ENCODE measurements around the gene DUSP10. TPM values are rescaled to one million over a fixed set of nuclear protein-coding genes. Genes with fewer than 3 reads are reported as not detected.

DUSP10 gene
- total RNA-seq, 1 donor from 2014 or later, result 5.7 TPM

DNA sequence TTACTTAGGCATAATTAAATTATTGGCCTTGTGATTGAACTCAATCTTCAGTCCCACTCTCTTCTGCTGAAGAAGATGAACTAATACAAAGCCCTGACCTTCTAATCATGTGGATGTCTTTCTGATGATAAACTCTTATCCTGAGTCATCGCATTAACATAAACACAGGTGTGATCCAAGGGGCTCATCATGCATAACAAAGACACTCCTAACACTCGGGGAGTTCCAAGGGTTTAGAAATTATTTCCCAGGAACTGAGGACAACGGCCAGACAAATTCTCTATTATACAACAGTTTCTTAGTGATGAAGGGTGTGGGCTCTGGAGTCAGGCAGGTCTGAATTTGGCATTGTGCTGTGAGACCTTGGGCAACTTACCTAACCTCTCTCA is 18.0 kb downstream of the DUSP10 start:
- intact Hi-C loops (cut with DNase I), result no loop called here
- H3K9me3 ChIP-seq, result no peaks in the 10 kb centered on the region
- H3K4me3 ChIP-seq, result no peak overlapping the region
- H3K27me3 ChIP-seq, result no peaks in the 10 kb centered on the region
- H3K4me1 ChIP-seq, result peaks cover 0 to 23% of the 10 kb centered on the region in 2 donors
- no peak for DNase-seq (ENCODE audit: low spot score in 2 of 2)
- H3K36me3 ChIP-seq, result no peaks in the 10 kb centered on the region
- TF ChIP-seq, protein P1, sequence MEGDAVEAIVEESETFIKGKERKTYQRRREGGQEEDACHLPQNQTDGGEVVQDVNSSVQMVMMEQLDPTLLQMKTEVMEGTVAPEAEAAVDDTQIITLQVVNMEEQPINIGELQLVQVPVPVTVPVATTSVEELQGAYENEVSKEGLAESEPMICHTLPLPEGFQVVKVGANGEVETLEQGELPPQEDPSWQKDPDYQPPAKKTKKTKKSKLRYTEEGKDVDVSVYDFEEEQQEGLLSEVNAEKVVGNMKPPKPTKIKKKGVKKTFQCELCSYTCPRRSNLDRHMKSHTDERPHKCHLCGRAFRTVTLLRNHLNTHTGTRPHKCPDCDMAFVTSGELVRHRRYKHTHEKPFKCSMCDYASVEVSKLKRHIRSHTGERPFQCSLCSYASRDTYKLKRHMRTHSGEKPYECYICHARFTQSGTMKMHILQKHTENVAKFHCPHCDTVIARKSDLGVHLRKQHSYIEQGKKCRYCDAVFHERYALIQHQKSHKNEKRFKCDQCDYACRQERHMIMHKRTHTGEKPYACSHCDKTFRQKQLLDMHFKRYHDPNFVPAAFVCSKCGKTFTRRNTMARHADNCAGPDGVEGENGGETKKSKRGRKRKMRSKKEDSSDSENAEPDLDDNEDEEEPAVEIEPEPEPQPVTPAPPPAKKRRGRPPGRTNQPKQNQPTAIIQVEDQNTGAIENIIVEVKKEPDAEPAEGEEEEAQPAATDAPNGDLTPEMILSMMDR (IDR thresholded peaks at IDR 0.05), result no peak
- H3K27ac ChIP-seq, result no peak overlapping the region

- no peak overlapping the region for H3K4me3 ChIP-seq
- H3K27me3 ChIP-seq, result no peaks in the 10 kb centered on the region
- no peaks in the 10 kb centered on the region for H3K9me3 ChIP-seq
- TF ChIP-seq, protein P1 (IDR thresholded peaks at IDR 0.05), result no peak
- DNase-seq (ENCODE audit: low spot score in 2 of 2), result no peak
- H3K4me1 ChIP-seq, result peaks cover 0 to 23% of the 10 kb centered on the region in 2 donors
- no peak overlapping the region for H3K27ac ChIP-seq
- intact Hi-C loops (cut with DNase I), result no loop called here
- no peaks in the 10 kb centered on the region for H3K36me3 ChIP-seq
Measured at GRCh38 chr1:221723018-221723847, 18.7 kb downstream of the DUSP10 start.

DNA sequence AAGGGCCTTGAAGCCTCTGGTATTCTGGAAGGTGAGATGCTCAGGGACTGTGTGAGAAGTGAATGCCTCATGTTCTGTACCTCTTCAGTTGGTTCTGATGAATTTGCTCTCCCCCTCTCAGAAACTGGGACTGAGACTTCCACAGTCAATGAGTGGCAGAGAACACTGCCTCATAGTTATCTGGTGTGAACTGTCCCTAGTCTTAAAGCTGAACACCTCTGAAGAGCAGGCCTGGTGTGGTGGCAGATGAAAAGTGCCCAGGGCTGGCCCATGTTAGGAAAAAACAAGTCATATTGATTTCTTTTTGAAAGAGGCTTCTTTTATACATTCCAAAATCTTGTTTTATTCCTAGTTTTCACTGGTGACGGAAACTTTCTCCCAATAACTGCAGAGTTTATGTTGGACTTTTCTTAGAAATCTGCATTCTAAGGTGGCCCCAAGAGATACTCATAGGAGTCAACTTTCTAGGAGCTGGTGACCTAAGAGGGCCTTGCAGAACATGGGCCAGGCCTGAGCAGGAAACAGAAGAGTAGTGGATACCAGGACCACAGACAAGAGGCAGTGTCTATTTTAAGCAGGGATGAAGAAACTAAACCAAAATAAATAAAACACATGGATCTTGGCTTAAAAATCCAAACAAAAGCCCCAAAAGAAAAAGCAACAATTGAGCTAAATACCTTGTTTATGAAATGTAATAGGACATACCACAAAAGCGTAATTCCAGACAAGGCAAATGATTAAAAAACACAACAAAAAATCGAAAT is 19.5 kb downstream of the DUSP10 start:
- H3K9me3 ChIP-seq, result no peaks in the 10 kb centered on the region
- no peaks in the 10 kb centered on the region for H3K27me3 ChIP-seq
- H3K4me3 ChIP-seq, result no peak overlapping the region
- no peak overlapping the region for H3K27ac ChIP-seq
- TF ChIP-seq, protein P1 (IDR thresholded peaks at IDR 0.05), result no peak
- no peaks in the 10 kb centered on the region for H3K36me3 ChIP-seq
- DNase-seq (ENCODE audit: low spot score in 2 of 2), result no peak
- H3K4me1 ChIP-seq, result peaks cover 0 to 23% of the 10 kb centered on the region in 2 donors
- intact Hi-C loops (cut with DNase I), result no loop called here

DNA sequence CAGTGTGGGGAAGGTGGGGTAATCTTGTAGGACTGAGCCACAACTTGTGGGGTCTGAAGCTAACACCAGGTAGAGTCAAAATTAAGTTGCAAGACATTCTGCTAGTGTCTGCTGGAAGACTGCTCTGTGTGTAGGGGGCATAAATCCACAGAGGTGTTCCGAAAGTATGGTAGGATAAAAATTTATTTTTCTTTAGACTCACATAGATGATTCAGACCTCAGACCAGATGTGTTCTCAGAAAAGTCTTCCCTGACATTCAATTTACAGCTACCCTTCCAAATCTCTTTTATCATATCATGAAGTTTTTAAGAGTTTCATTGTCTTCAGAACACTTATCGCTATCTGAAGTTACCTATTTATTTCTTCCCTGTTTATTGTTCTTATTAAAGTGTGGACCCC is 21.3 kb downstream of the DUSP10 start:
- Histone ChIP-seq H3K4me3 (no peak overlapping the region), H3K27me3 (no peaks in the 10 kb centered on the region), H3K27ac (no peak overlapping the region), H3K4me1 (peaks cover 0 to 11% of the 10 kb centered on the region in 2 donors), H3K9me3 (no peaks in the 10 kb centered on the region), H3K36me3 (no peaks in the 10 kb centered on the region)
- intact Hi-C loops (cut with DNase I), result no loop called here
- DNase-seq (ENCODE audit: low spot score in 2 of 2), result no peak
- TF ChIP-seq, protein P1 (IDR thresholded peaks at IDR 0.05), result no peak

GRCh38 chr1:221719987-221720386 is 21.9 kb downstream of the DUSP10 start:
- no peaks in the 10 kb centered on the region for H3K27me3 ChIP-seq
- intact Hi-C loops (cut with DNase I), result no loop called here
- no peaks in the 10 kb centered on the region for H3K9me3 ChIP-seq
- H3K4me1 ChIP-seq, result peaks cover 0 to 6% of the 10 kb centered on the region in 2 donors
- no peak for DNase-seq (ENCODE audit: low spot score in 2 of 2)
- H3K4me3 ChIP-seq, result no peak overlapping the region
- no peaks in the 10 kb centered on the region for H3K36me3 ChIP-seq
- TF ChIP-seq, protein P1 (IDR thresholded peaks at IDR 0.05), result no peak
- H3K27ac ChIP-seq, result no peak overlapping the region

Measured in ascending aorta (tissue), 2 donors.